Choroid plexus epithelial cell (primary cell): ENCODE data around the gene KLK6.

Experiments used
- DNase-seq: peaks from one replicate; pipeline ENCODE4 v3.0.0-alpha.2; 2010; ENCODE audit warnings: low read depth
- H3K4me3 ChIP-seq: 2 replicates; pipeline ENCODE4 v1.5.1; 2011; ENCODE audit warnings: low read depth, mild to moderate bottlenecking, control low read depth, low read length, moderate library complexity
- TF ChIP-seq, protein P1 (sequence below): conservative IDR thresholded peaks from 2 replicates; pipeline ENCODE4 v1.5.1; 2011; ENCODE audit warnings: low read depth, mild to moderate bottlenecking, control low read depth, inconsistent platforms, low read length, moderate library complexity

The KLK6 gene

DNA sequence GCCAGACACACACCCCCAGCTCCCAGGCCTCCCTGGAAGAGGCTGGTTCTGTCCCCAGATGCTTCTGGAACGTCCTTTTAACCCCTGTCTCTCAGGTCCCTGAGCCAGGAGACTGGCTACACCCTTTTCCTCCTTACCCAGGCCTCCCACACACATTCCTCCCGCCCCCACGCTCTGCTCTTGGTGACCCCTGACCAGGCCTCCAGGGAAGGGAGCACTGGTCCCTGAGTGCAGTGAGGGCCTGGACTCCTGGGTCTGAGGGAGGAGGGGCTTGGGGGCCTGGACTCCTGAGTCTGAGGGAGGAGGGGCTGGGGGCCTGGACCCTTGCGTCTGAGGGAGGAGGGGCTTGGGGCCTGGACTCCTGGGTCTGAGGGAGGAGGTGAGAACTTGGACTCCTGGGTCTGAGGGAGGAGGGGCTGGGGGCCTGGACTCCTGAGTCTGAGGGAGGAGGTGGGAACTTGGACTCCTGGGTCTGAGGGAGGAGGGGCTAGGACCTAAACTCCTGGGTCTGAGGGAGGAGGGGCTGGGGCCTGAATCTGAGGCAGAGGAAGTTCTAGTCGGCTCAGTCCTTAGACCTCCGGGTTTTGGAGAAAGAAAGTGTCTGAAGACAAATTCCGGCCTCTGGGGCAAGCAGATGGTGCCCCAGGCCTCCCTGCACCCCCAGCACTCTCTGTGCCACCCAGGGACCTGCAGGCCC, 527 bp downstream of the KLK6 start:
- H3K4me3 ChIP-seq: no peak overlapping the region
- TF ChIP-seq, protein P1, sequence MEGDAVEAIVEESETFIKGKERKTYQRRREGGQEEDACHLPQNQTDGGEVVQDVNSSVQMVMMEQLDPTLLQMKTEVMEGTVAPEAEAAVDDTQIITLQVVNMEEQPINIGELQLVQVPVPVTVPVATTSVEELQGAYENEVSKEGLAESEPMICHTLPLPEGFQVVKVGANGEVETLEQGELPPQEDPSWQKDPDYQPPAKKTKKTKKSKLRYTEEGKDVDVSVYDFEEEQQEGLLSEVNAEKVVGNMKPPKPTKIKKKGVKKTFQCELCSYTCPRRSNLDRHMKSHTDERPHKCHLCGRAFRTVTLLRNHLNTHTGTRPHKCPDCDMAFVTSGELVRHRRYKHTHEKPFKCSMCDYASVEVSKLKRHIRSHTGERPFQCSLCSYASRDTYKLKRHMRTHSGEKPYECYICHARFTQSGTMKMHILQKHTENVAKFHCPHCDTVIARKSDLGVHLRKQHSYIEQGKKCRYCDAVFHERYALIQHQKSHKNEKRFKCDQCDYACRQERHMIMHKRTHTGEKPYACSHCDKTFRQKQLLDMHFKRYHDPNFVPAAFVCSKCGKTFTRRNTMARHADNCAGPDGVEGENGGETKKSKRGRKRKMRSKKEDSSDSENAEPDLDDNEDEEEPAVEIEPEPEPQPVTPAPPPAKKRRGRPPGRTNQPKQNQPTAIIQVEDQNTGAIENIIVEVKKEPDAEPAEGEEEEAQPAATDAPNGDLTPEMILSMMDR: no peak
- DNase-seq: no peak

DNA sequence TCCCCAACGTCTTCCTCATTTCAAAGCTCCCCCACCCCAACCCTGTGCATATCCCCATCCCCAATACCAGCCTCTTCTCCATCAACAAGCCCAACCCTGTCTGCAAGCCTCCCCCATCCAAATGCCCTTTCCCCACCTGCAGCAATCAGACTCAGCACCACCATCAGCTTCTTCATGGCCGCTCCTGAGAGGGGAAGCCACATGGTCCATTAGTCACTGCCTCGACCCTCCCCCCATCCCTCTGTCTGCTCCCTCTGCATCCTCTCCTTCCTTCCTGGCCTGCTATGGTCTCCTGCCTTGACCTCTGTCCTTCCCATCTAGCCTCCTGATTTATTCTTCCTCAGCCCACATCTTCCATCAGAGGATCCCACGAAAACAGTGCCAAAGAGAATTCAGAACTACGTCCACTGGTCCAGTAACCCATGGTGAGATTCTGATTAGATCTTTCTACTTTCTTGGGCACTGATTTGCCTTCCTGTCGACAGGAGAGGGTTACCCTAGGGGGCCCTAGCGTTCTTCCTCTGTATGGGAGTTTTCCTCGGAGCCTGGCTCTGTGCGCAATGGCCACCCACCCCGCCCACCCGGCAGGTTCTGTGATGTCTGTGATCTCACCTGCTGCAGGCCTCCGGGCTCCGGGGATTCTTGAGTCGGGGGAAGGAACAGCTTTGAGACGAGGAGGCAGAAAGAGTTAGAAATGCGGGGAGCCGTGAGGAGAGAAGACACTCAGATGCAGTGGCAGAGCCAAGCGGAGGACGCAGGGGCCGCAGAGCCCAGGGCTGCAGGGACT, 1.3 kb downstream of the KLK6 start:
- H3K4me3 ChIP-seq: no peak overlapping the region
- TF ChIP-seq, protein P1: no peak
- no peak for DNase-seq

DNA sequence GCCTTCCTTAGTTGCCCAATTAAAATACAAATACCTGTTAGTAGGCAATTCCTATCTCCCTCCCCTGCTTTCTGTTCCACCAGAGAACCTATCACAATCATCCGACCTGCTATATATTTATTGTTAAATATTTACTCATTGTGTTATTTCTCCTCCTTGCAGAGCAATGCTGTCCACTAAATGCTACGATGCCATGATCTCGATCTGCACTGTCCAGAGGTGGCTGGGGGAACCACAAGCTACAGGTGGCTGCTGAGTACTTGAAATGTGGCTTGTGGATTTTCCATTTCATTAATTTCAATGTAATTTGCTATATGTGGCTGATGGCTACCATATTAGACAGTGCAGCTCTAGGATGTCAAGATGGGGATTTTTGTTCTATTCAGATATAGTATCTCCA, 5.1 kb downstream of the KLK6 start:
- DNase-seq: no peak
- no peak overlapping the region for H3K4me3 ChIP-seq
- TF ChIP-seq, protein P1: no peak

- H3K4me3 ChIP-seq: no peak overlapping the region
- DNase-seq: no peak
- TF ChIP-seq, protein P1: no peak
Measured at GRCh38 chr19:50963381-50963780, 6.0 kb downstream of the KLK6 start.

GRCh38 chr19:50962245-50962644, 7.1 kb downstream of the KLK6 start:
- no peak for DNase-seq
- TF ChIP-seq, protein P1: no peak
- no peak overlapping the region for H3K4me3 ChIP-seq

- TF ChIP-seq, protein P1: no peak
- no peak for DNase-seq
- no peak overlapping the region for H3K4me3 ChIP-seq
Measured at GRCh38 chr19:50959731-50960500, 9.5 kb downstream of the KLK6 start.
